GM15510 (cell line): ENCODE results near the gene HS3ST4.

ENCODE experiments used
- POLR2A ChIP-seq: IDR thresholded peaks from 3 replicates; pipeline ENCODE4 v1.6.1; 2011; ENCODE audit warnings: borderline replicate concordance; ENCODE audit not compliant: insufficient read length; ENCODE audit errors: extremely low read depth

Gene HS3ST4

GRCh38 chr16:25894093-25894492 lies 202.3 kb downstream of the HS3ST4 start:
- TF ChIP-seq POLR2A = no peak

GRCh38 chr16:25895380-25895779 lies 203.6 kb downstream of the HS3ST4 start:
- TF ChIP-seq POLR2A = no peak

DNA sequence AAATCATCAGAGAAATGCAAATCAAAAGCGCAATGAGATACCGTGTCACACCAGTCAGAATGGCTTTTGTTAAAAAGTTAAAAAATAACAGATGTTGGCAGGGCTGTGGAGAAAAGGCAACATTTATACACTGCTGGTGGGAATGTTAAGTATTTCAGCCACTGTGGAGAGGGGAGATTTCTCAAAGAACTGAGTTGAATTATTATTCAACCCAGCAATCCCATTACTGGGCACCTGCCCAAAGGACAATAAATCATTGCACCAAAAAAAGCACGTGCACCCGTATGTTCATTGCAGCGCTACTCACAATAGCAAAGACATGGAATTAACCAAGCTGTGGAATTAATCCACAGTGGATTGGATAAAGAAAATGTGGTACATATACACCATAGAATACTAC lies 204.7 kb downstream of the HS3ST4 start:
- TF ChIP-seq POLR2A = no peak

DNA sequence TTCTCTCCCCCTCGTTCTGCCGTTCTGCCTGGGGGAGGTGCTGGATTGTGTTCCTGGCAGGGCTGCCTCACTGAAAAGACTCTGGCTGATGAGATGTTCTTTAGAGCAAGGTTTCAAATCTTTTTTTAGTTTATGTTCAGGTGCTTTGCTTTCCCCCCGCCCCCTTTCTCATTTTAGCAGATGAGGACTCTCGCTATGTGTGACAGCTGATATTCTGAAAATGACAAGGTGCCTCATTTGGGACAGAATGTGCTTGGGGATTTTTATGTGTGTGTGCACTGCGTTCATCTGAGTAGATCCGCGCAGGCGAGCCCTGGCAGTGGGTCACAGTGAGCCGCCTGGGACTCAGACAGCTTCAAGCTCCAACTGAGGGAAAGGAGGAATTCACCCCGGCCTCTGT lies 205.9 kb downstream of the HS3ST4 start:
- no peak for TF ChIP-seq POLR2A

- TF ChIP-seq POLR2A = no peak
Observed at GRCh38 chr16:25905810-25906209, 214.1 kb downstream of the HS3ST4 start.

DNA sequence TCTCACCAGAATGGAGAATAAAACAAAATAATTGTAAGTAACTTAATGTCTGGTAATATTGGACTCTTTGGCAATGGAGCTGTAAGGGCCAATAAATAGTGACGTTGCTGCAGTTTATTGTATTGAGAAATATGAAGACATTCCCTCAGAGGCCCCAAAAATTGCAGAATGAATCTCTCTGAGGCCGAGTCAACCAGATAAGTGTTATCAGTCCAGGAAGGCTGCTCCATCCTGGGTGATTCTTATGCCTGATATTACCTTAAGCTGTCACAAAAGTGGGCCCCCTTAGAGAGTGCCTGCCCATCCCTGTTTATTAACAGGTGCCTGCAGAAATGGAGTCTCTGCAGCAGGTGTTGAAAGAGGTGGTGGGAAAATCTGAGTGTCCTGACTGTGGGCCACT lies 219.2 kb downstream of the HS3ST4 start:
- no peak for TF ChIP-seq POLR2A

- no peak for TF ChIP-seq POLR2A
Observed at GRCh38 chr16:25912321-25912720, 220.6 kb downstream of the HS3ST4 start.

GRCh38 chr16:25914357-25914962 lies 222.7 kb downstream of the HS3ST4 start:
- no peak for TF ChIP-seq POLR2A

GRCh38 chr16:25916037-25916436 lies 224.3 kb downstream of the HS3ST4 start:
- no peak for TF ChIP-seq POLR2A

DNA sequence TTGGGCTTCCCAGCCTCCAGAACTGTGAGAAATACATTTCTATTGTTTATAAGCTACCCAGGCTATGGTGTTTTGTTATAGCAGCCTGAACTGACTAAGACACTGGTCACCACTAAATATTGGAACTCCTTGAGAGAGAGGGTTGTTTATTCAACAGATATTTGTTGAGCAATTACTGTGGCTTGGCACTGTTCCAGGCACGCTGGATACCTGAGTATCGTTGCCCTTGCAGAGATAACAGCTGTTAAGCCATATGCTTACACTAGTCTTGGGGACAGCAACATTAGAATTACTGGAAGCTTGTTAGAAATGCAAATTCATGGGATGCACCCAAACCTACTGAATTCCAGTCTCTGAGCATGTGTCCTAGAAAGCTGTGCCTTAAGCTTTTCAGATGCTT lies 230.7 kb downstream of the HS3ST4 start:
- no peak for TF ChIP-seq POLR2A

DNA sequence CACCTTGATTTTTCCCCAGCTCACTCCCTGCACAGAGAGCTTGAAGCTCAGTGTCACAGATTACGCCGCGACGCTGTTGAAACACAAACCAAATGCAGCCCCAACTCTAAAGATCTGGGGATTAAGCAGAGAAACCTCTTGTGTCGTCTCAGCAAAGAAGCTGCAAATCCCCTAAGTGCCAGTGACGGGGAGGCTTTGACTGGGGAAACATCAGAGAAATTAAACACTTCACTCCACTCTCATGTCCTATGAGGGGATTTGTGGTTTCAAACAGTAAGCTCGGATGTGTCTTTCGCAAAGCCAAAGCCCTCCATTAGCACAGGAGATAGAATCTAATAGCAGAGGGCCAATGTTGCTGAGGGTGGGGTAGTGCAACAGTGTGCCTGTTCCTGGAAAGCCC lies 233.7 kb downstream of the HS3ST4 start:
- TF ChIP-seq POLR2A = no peak

DNA sequence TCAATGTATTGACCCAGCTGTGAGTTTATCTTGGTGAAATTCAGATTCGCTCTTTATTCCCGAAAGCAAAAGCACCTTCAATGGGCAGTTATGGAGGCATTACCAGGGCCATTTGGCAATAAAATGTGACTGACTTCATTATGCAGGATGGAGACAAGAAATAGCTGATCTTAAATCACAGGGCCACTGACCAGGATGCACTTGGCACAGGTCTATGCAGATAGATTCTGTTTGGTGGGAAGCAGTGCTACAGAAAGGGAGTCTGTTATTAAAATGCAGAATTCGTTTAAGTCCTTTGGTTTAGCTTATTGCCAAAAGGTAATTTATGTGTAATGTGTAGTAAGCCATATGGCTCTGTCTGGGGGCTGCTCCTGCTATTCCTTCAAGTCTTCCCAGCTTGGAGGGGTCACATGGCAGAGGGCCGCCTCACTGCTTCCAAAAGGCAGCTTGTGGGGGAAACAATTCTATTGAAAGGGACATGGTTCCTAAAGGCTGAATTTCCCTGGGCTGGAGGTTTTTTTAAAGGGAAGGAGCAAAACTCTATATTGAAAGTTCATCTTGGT lies 239.8 kb downstream of the HS3ST4 start:
- TF ChIP-seq POLR2A = no peak

- no peak for TF ChIP-seq POLR2A
Observed at GRCh38 chr16:25941800-25942499, 250.2 kb downstream of the HS3ST4 start.

DNA sequence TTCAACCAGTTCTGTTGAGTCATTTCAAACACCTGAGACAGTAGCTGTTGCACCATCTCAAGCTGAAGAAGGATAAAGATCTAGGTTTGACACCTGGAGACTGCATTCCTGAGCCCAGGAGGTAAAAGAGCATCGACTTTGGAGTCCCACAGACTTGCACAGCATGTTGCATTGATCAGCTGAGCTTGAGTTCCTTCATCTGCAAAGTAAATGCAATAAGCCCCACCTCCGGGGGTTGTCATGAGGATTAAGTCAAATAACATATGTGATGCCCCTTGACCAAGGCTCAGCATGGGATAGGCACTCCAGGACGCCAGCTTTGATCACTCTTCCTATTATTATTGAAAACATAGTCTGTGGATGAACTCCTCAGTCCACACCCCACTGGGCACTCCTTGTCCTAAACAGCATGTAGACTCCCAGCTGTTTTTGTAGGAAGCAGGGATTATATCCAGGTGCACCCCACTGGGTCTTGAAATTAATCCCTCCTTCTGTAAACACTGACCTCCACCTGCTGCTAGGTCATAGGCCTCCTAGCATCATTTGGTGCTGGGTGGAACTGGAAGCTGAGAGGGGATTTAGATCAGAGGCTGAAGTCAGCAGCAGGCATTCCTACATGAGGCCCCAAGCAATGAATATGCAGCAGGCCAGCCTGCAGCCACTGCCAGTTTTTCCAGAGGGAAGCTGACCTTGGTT lies 259.0 kb downstream of the HS3ST4 start:
- no peak for TF ChIP-seq POLR2A

- no peak for TF ChIP-seq POLR2A
Observed at GRCh38 chr16:25951999-25952398, 260.2 kb downstream of the HS3ST4 start.
